ENCODE results near the gene PPARD.

PPARD gene

DNA sequence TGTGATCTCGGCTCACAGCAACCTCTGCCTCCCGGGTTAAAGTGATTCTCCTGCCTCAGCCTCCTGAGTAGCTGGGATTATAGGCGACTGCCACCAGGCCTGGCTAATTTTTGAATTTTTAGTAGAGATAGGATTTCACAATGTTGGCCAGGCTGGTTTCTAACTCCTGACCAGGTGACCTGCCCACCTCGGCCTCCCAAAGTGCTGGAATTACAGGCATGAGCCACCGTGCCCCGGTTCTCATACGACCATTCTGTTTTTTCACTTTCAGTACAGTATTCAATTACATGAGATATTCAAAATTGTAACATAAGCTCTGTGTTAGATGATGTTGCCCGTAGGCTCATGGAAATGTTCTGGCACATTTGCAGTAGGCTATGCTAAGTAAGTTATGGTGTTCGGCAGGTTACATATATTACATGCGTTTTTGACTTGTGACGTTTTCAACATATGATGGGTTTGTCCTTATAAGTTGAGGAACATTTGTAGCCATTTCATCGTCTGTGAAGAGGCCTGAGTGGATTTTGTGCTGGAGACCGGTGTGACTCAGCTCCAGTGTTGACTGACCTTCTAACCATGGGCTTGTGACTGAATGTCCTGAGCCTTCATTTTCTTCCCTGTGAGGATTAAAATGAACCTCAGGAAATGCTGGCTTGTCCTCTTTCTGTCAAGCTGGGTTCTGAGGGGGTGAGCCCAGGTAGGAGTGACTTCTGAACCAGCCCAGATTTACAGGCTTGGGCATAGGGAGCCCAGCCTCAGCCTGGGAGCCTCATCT is 12.2 kb downstream of the PPARD start:
- no peak for DNase-seq (ENCODE audit: low read depth)

DNA sequence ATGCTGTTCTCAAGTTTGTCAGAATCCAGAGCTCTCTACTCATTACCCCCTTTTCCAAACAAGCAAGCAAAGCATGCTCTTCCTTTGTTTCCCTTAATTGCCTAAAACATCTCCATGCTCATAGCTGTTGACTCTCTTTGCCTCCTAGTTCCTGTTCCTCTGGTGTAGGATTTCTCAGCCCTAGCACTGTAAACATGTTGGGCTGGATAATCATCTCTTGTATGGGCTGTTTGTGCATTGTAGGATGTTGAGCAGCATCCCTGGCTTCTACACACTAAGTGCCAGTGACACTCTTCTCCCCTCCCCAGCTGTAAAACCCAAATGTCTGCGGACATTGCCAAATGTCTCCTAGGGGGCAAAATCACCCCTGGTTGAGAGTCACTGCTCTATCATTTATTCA is 14.0 kb downstream of the PPARD start:
- no peak for DNase-seq (ENCODE audit: low read depth)

GRCh38 chr6:35357677-35358076 is 15.3 kb downstream of the PPARD start:
- no peak for DNase-seq (ENCODE audit: low read depth)

GRCh38 chr6:35358086-35358485 is 15.7 kb downstream of the PPARD start:
- no peak for DNase-seq (ENCODE audit: low read depth)

- DNase-seq (ENCODE audit: low read depth), result no peak
These were observed 17.0 kb downstream of the PPARD start for GRCh38 chr6:35359346-35359743.

DNA sequence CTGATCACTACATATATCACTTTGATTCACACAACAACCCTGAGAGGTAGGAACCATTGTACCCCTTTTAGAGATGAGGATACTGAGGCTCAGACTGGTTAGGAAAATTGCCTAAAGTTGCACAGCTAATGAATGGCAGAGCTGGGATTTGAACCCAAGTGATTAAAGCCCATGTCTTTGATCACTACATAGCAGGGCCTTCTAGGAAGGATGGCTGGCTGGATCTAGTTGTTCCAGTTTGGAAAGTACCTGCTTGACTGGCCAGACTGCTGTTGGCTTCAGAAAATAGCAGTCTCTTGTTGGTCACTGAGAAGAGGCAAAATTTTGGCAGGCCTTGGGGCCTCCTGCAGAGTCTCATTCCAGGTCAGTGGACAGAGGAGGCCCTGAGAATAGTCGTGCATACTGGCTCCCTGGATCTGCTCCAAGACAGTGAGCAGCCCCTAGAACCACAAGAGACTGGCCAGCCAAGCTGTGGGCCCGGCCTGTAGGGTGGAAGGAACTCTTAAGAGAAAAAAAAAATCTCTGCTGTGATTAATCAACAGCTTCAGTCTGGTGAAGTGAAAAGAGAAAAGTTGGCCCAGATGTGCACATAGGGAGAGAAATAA is 17.5 kb downstream of the PPARD start:
- peak; percentile 71 for DNase-seq (ENCODE audit: low read depth)

GRCh38 chr6:35360349-35361138 is 18.2 kb downstream of the PPARD start:
- no peak for DNase-seq (ENCODE audit: low read depth)

- DNase-seq (ENCODE audit: low read depth), result no peak
These were observed 19.8 kb downstream of the PPARD start for GRCh38 chr6:35362200-35362599.

- DNase-seq (ENCODE audit: low read depth), result no peak
These were observed 21.0 kb downstream of the PPARD start for GRCh38 chr6:35363293-35363750.

DNA sequence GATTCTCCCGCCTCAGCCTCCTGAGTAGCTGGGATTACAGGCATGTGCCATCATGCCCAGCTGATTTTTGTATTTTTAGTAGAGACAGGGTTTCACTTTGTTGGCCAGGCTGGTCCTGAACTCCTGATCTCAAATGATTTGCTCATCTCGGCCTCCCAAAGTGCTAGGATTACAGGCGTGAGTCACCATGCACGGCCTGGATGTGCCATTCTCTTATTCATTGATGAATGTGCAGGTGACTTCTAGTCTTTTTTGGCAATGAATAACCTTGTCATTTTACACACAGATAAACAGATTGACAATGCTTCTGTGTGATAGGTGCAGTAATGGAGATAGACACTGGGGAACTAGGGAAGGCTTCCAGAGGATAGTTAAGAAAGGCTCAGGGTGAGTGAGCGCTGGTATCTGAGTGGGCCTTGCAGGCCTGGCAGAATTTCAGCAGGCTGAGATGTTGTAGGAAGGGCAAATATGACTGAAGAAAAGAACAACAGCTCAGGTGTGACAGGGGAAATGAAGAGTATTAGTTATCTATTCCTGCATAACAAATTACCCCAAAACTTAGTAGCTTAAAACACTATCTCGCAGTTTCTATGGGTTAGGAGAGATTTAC is 23.3 kb downstream of the PPARD start:
- DNase-seq (ENCODE audit: low read depth), result no peak

GRCh38 chr6:35366204-35366596 is 23.8 kb downstream of the PPARD start:
- no peak for DNase-seq (ENCODE audit: low read depth)

DNA sequence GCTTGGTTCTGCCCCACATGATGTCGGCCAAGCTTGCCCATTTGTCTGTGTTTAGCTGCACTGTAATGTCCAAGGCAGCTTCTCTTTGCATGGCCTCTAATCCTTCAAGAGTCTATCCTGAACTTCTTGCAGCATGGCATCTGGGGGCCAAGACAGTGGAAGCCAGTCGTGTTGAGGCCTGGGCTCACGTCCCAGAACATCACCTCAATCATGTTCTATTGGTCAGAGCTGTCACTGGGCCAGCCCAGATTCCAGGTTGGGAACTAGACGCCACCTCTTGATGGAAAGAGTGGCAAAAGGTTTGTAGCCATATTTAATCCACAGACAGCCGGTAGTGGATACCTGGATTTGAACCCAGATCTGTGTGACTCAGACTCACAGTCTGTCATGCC is 25.3 kb downstream of the PPARD start:
- DNase-seq (ENCODE audit: low read depth), result no peak

GRCh38 chr6:35368038-35368887 is 25.9 kb downstream of the PPARD start:
- DNase-seq (ENCODE audit: low read depth), result no peak

DNA sequence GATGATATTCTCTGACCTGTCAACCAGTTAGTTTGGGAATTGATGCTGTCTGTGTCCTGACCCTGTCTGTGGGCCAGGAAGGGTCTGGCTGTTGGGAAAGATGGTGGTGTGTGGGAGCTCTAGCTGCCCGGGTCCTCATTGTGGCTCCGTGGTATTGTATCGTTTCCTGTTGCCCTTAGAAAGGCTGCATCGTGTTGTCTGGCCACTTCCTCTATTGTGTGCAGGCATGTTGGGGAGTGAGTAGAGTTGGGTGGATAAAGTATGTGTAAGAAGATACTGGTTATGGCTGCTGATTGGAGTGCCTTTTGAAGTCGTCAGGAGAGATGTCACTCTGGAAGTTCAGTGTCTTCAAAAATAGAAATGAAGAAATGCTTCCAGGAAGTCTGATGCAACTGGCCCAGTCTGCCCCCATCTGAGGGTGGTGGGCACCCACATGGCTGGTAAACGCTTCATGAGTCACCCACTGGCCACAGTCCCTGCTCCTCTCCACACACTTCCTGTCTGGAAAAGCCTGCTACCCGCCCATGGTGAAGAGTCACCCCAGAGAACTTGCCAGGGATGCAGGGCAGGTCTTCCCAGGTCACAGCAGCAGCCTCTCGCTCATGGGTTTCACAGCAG is 27.9 kb downstream of the PPARD start:
- DNase-seq (ENCODE audit: low read depth), result peak; percentile 98

- no peak for DNase-seq (ENCODE audit: low read depth)
These were observed 28.6 kb downstream of the PPARD start for GRCh38 chr6:35370785-35371493.

DNA sequence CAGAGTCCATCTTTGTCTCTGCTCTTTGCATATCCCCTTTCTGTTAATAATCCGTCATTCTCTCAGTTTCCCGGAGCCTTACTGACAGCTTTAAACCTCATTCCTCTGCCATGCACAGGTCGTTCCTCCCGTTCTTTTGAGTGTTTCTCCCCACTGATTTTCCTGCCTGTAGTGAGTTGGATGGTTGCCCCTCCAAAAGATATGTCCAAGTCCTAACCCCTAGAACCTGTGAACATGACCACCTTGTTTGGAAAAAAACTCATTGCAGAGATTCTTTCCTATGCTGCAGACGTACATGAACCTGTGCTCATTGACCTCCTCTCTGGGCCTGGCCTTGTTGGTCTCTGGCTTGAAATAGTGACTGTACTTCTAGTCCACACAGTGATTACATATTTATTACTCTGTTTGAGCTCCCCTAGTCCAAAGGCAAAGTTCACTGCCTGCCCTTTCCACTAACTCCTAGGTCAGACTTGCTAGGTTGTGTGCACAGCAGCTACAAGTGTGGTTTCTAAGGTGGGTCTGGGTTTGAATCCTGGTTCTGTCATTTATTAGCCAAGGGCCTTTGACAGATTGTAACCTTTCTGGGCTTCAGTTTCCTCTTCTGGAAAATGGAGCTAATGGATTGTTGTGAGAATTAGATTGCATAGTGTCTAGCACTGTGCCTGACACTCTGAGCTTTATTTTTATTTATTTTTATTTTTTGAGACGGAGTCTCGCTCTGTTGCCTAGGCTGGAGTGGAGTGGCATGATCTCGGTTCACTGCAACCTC is 29.3 kb downstream of the PPARD start:
- no peak for DNase-seq (ENCODE audit: low read depth)

- no peak for DNase-seq (ENCODE audit: low read depth)
These were observed 30.3 kb downstream of the PPARD start for GRCh38 chr6:35372633-35373032.

- no peak for DNase-seq (ENCODE audit: low read depth)
These were observed 33.9 kb downstream of the PPARD start for GRCh38 chr6:35376281-35376680.

GRCh38 chr6:35377002-35377401 is 34.6 kb downstream of the PPARD start:
- no peak for DNase-seq (ENCODE audit: low read depth)

GRCh38 chr6:35378261-35378660 is 35.9 kb downstream of the PPARD start:
- DNase-seq (ENCODE audit: low read depth), result no peak

Measured in stromal cell of bone marrow (primary cell).